ENCODE data around the gene FSCN2. TPM values are rescaled to one million over a fixed set of nuclear protein-coding genes. Genes with fewer than 3 reads are reported as not detected.
A peak's percentile ranks its signal among the peaks of the same experiment; 100 is the strongest.

The FSCN2 gene
- total and polyA plus RNA-seq, 2 experiments from 2014 or later, result 0.13 to 1.6 TPM

DNA sequence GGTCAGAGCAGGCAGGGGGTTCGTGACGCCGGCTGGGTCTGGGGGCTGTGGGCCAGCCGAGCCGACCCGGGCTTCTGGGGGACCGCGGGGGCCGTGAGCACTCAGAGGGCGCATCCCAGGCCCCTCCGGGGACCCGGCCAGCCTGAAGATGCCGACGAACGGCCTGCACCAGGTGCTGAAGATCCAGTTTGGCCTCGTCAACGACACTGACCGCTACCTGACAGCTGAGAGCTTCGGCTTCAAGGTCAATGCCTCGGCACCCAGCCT, 140 bp downstream of the FSCN2 start:
- Histone ChIP-seq H3K4me3 (no peak overlapping the region), H2AFZ (no peak overlapping the region), H4K20me1 (replicated peaks; ENCODE audit: insufficient read depth) (no peaks in the 10 kb centered on the region), H3K27ac (ENCODE audit: low read depth) (no peak overlapping the region), H3K4me1 (ENCODE audit: insufficient read depth) (no peaks in the 10 kb centered on the region), H3K4me2 (no peak overlapping the region), H3K36me3 (ENCODE audit: insufficient read depth) (no peaks in the 10 kb centered on the region), H3K27me3 (ENCODE audit: insufficient read depth) (peaks cover 6% of the 10 kb centered on the region; the same call in 1 of the 2 replicates), H3F3A (replicated peaks; ENCODE audit: low read depth) (no peaks in the 10 kb centered on the region), H3K79me2 (replicated peaks; ENCODE audit: insufficient read depth) (no peaks in the 10 kb centered on the region), H3K9me2 (ENCODE audit: insufficient read depth) (0 out of 2 replicates have a peak, but pooled peaks cover 4% of the 10 kb centered on the region)
- Mint-ChIP-seq H3K36me3 (ENCODE audit: low read depth) (no peaks in the 10 kb centered on the region), H3K9me3 (no peaks in the 10 kb centered on the region), H3K27me3 (ENCODE audit: insufficient read depth, low read depth, poor library complexity) (peaks cover 19% of the 10 kb centered on the region), H3K27ac (no peak overlapping the region), H3K4me3 (no peak overlapping the region), H3K4me1 (no peaks in the 10 kb centered on the region; the same call in 2 of the 3 replicates)
- ATAC-seq, result no peak
- no peak for TF ChIP-seq POLR2AphosphoS5 (IDR thresholded peaks at IDR 0.05; ENCODE audit: low read depth)
- DNase-seq (ENCODE audit: low spot score), result no peak

GRCh38 chr17:81528651-81529436, 667 bp downstream of the FSCN2 start:
- Mint-ChIP-seq H3K27ac (no peak overlapping the region), H3K4me3 (no peak overlapping the region), H3K9me3 (no peaks in the 10 kb centered on the region), H3K36me3 (ENCODE audit: low read depth) (no peaks in the 10 kb centered on the region), H3K4me1 (no peaks in the 10 kb centered on the region), H3K27me3 (ENCODE audit: insufficient read depth, low read depth, poor library complexity) (peaks cover 23% of the 10 kb centered on the region)
- no peak for DNase-seq (ENCODE audit: low spot score)
- ATAC-seq, result peak; percentile 9
- Histone ChIP-seq H3F3A (replicated peaks; ENCODE audit: low read depth) (no peaks in the 10 kb centered on the region), H3K36me3 (ENCODE audit: insufficient read depth) (no peaks in the 10 kb centered on the region), H3K4me3 (no peak overlapping the region), H2AFZ (no peak overlapping the region), H4K20me1 (replicated peaks; ENCODE audit: insufficient read depth) (no peaks in the 10 kb centered on the region), H3K4me1 (ENCODE audit: insufficient read depth) (no peaks in the 10 kb centered on the region), H3K4me2 (no peak overlapping the region), H3K27ac (ENCODE audit: low read depth) (no peak overlapping the region), H3K9me2 (ENCODE audit: insufficient read depth) (0 out of 2 replicates have a peak, but pooled peaks cover 4% of the 10 kb centered on the region), H3K27me3 (ENCODE audit: insufficient read depth) (peaks cover 9% of the 10 kb centered on the region; the same call in 1 of the 2 replicates), H3K79me2 (replicated peaks; ENCODE audit: insufficient read depth) (no peaks in the 10 kb centered on the region)
- TF ChIP-seq NANOG (IDR thresholded peaks at IDR 0.05; ENCODE audit: borderline replicate concordance) (no peak), ZNF114 (CRISPR knock-in tag; IDR thresholded peaks at IDR 0.05) (no peak), STAT1 (IDR thresholded peaks at IDR 0.05; ENCODE audit: unreplicated experiment) (no peak), CTCF (conservative IDR thresholded peaks at IDR 0.05; ENCODE audit: low read depth in 2 of 2) (no peak), POLR2AphosphoS5 (IDR thresholded peaks at IDR 0.05; ENCODE audit: low read depth) (no peak), JUNB (IDR thresholded peaks at IDR 0.05; ENCODE audit: unreplicated experiment) (no peak), EZH2phosphoT487 (IDR thresholded peaks at IDR 0.05; ENCODE audit: unreplicated experiment) (no peak), ZNF331 (CRISPR knock-in tag; IDR thresholded peaks at IDR 0.05; ENCODE audit: low read depth) (no peak)
- TF ChIP-seq, protein P1, sequence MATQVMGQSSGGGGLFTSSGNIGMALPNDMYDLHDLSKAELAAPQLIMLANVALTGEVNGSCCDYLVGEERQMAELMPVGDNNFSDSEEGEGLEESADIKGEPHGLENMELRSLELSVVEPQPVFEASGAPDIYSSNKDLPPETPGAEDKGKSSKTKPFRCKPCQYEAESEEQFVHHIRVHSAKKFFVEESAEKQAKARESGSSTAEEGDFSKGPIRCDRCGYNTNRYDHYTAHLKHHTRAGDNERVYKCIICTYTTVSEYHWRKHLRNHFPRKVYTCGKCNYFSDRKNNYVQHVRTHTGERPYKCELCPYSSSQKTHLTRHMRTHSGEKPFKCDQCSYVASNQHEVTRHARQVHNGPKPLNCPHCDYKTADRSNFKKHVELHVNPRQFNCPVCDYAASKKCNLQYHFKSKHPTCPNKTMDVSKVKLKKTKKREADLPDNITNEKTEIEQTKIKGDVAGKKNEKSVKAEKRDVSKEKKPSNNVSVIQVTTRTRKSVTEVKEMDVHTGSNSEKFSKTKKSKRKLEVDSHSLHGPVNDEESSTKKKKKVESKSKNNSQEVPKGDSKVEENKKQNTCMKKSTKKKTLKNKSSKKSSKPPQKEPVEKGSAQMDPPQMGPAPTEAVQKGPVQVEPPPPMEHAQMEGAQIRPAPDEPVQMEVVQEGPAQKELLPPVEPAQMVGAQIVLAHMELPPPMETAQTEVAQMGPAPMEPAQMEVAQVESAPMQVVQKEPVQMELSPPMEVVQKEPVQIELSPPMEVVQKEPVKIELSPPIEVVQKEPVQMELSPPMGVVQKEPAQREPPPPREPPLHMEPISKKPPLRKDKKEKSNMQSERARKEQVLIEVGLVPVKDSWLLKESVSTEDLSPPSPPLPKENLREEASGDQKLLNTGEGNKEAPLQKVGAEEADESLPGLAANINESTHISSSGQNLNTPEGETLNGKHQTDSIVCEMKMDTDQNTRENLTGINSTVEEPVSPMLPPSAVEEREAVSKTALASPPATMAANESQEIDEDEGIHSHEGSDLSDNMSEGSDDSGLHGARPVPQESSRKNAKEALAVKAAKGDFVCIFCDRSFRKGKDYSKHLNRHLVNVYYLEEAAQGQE (IDR thresholded peaks at IDR 0.05; ENCODE audit: unreplicated experiment), result no peak
- TF ChIP-seq, protein P2, sequence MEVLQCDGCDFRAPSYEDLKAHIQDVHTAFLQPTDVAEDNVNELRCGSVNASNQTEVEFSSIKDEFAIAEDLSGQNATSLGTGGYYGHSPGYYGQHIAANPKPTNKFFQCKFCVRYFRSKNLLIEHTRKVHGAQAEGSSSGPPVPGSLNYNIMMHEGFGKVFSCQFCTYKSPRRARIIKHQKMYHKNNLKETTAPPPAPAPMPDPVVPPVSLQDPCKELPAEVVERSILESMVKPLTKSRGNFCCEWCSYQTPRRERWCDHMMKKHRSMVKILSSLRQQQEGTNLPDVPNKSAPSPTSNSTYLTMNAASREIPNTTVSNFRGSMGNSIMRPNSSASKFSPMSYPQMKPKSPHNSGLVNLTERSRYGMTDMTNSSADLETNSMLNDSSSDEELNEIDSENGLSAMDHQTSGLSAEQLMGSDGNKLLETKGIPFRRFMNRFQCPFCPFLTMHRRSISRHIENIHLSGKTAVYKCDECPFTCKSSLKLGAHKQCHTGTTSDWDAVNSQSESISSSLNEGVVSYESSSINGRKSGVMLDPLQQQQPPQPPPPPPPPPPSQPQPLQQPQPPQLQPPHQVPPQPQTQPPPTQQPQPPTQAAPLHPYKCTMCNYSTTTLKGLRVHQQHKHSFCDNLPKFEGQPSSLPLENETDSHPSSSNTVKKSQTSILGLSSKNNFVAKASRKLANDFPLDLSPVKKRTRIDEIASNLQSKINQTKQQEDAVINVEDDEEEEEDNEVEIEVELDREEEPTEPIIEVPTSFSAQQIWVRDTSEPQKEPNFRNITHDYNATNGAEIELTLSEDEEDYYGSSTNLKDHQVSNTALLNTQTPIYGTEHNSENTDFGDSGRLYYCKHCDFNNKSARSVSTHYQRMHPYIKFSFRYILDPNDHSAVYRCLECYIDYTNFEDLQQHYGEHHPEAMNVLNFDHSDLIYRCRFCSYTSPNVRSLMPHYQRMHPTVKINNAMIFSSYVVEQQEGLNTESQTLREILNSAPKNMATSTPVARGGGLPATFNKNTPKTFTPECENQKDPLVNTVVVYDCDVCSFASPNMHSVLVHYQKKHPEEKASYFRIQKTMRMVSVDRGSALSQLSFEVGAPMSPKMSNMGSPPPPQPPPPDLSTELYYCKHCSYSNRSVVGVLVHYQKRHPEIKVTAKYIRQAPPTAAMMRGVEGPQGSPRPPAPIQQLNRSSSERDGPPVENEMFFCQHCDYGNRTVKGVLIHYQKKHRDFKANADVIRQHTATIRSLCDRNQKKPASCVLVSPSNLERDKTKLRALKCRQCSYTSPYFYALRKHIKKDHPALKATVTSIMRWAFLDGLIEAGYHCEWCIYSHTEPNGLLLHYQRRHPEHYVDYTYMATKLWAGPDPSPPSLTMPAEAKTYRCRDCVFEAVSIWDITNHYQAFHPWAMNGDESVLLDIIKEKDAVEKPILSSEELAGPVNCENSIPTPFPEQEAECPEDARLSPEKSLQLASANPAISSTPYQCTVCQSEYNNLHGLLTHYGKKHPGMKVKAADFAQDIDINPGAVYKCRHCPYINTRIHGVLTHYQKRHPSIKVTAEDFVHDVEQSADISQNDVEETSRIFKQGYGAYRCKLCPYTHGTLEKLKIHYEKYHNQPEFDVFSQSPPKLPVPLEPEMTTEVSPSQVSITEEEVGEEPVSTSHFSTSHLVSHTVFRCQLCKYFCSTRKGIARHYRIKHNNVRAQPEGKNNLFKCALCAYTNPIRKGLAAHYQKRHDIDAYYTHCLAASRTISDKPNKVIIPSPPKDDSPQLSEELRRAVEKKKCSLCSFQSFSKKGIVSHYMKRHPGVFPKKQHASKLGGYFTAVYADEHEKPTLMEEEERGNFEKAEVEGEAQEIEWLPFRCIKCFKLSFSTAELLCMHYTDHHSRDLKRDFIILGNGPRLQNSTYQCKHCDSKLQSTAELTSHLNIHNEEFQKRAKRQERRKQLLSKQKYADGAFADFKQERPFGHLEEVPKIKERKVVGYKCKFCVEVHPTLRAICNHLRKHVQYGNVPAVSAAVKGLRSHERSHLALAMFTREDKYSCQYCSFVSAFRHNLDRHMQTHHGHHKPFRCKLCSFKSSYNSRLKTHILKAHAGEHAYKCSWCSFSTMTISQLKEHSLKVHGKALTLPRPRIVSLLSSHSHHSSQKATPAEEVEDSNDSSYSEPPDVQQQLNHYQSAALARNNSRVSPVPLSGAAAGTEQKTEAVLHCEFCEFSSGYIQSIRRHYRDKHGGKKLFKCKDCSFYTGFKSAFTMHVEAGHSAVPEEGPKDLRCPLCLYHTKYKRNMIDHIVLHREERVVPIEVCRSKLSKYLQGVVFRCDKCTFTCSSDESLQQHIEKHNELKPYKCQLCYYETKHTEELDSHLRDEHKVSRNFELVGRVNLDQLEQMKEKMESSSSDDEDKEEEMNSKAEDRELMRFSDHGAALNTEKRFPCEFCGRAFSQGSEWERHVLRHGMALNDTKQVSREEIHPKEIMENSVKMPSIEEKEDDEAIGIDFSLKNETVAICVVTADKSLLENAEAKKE (CRISPR knock-in tag; IDR thresholded peaks at IDR 0.05), result no peak
